Omental fat pad (tissue), 4 donors: Measurements from ENCODE around the gene RNASE8. TPM values are rescaled to one million over a fixed set of nuclear protein-coding genes. Genes with fewer than 3 reads are reported as not detected.
"Not testable (repeated sequence)": the region's sequence is repeated elsewhere in the genome, so short reads cannot be mapped to it uniquely, and the experiment has no call there.

Experiments
- ATAC-seq: fragments of 150-250 bp; one replicate; pipeline ENCODE4 v1.9.1; 2016; ENCODE audit warnings: mild to moderate bottlenecking, moderate library complexity; ENCODE audit not compliant: low FRiP score
- DNase-seq: peaks from one replicate; pipeline ENCODE4 v3.0.0-alpha.2; 2019; ENCODE audit warnings: low spot score
- total RNA-seq, 4 donors: library from RNA; depleted of rRNA; stranded (reverse); fragments of >200 nt; gene quantifications; one replicate each; pipeline ENCODE4 v1.1.0, GENCODE V29; 2016
- TF ChIP-seq, protein P1 (sequence below), 3 donors: fragments of 450-650 bp; IDR thresholded peaks; one replicate each; pipeline ENCODE4 v1.5.1; 2016 to 2017; ENCODE audit warnings: antibody characterized with exemption in 3 of 3, mild to moderate bottlenecking in 3 of 3, moderate library complexity in 2 of 3

The RNASE8 gene, protein sequence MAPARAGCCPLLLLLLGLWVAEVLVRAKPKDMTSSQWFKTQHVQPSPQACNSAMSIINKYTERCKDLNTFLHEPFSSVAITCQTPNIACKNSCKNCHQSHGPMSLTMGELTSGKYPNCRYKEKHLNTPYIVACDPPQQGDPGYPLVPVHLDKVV
- total RNA-seq: not detected

DNA sequence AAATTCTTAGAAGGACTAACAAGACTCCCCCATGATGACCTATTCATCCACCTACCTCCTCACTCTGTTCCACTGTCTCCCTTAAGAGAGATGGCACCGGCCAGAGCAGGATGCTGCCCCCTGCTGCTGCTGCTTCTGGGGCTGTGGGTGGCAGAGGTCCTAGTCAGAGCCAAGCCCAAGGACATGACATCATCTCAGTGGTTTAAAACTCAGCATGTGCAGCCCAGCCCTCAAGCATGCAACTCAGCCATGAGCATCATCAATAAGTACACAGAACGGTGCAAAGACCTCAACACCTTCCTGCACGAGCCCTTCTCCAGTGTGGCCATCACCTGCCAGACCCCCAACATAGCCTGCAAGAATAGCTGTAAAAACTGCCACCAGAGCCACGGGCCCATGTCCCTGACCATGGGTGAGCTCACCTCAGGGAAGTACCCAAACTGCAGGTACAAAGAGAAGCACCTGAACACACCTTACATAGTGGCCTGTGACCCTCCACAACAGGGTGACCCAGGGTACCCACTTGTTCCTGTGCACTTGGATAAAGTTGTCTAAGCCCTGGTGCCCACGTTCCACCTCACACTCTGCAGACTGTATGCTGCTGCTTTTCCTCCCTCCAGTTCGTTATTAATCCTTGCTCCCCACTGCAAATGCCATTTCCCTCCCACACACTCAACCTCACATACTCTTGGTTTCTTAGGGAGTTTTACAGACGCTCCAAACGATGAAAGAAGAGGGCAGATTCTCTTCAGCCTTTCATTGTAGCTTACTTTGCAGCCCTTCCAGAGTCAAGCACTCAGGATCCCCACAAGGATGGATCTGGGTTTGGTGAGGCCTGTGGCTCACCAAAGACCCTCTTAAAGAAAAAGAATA lies at the start of gene RNASE8:
RNASE8 (plus strand) TSS at position 20 of the 873 bp plus-strand sequence; CDS start at position 91, 71 bp downstream.
- TF ChIP-seq, protein P1, sequence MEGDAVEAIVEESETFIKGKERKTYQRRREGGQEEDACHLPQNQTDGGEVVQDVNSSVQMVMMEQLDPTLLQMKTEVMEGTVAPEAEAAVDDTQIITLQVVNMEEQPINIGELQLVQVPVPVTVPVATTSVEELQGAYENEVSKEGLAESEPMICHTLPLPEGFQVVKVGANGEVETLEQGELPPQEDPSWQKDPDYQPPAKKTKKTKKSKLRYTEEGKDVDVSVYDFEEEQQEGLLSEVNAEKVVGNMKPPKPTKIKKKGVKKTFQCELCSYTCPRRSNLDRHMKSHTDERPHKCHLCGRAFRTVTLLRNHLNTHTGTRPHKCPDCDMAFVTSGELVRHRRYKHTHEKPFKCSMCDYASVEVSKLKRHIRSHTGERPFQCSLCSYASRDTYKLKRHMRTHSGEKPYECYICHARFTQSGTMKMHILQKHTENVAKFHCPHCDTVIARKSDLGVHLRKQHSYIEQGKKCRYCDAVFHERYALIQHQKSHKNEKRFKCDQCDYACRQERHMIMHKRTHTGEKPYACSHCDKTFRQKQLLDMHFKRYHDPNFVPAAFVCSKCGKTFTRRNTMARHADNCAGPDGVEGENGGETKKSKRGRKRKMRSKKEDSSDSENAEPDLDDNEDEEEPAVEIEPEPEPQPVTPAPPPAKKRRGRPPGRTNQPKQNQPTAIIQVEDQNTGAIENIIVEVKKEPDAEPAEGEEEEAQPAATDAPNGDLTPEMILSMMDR (IDR thresholded peaks at IDR 0.05): no peak
- DNase-seq (no peak), ATAC-seq (peak; percentile 42)

DNA sequence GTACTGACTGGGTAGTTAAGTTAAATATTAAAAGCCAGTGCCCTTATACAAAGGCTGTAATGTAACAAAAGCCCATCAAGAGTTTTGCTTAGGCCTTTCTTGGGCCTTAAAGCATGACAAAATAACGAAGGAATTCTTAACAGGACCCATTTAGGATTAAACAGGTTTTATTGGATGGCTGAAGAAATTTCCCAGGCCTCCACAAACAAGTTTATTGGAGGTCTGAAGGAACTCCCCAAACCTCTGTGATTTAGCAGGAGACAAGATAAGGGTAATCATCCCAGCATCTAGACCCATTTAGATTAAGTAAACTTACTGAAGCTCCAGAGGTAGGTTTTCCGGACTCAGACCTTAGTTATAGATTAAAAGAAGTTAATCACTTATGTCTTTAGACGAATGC lies 47.9 kb upstream of the RNASE8 start:
- not testable (repeated sequence) for ATAC-seq, DNase-seq

DNA sequence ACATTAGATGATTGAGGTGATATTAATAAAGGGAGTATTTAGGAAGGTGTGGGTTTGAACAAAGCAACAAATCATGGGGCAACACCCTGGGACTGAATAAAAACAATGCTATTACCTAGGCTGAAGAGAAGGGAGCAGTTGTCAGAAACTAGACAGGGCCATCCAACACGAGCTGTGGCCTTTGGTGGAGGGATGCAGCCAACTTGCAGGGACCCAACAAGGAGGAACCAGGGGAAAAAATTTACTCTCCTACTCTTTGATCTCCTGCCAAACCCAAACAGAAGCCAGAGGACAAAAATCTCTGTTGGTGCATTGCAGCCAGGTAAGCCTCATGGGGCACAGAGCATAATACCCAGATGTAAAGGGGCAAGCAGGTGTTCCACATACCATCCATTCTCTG lies 46.5 kb upstream of the RNASE8 start:
- ATAC-seq: no peak
- TF ChIP-seq, protein P1 (IDR thresholded peaks at IDR 0.05): no peak
- DNase-seq: no peak

DNA sequence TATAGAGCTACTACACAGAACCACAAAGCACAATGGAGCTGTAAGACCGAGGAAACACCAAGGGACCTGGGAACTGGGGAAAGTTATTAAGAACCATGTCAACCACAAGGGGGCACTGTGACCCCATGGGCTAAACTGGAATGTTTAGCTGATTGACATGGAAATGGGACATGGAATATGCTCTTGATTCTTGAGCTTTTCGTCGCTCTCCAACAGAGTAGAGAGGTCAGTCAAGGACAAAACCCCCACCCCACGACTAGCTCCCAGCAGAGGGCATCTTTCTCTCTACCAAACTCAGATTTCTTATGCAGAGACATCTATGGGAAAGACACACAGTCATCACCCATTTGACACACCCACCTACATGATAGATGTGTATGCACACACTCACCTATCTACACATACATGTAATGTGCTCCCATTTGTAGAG lies 42.8 kb upstream of the RNASE8 start:
- peak; percentile 90 for DNase-seq

DNA sequence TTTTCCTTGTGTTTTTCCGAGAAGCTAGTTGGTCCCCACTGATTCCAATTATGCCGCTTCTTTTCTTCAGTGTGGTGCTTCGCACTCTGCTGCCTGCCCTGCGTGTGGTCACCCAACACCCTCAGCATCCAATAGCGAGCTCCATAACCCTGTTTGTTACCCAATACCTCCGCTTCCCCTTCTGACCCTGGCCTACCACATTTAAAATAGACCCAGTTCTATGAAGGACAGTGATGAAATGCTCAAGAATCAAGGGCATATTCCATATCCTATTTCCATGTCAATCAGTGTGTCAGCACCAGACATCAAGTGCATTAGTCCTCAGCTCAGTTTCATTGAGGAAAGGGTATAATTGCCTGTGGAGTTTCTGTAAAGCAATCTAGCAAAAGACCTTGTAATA lies 42.3 kb upstream of the RNASE8 start:
- no peak for ATAC-seq
- DNase-seq: no peak
- TF ChIP-seq, protein P1 (IDR thresholded peaks at IDR 0.05): no peak

More for the DNA sequence above, 42.8 kb upstream of the RNASE8 start:
- peak; percentile 73 for ATAC-seq
- TF ChIP-seq, protein P1 (IDR thresholded peaks at IDR 0.05): peak in 2 of 3 donors; percentile 70 to 83

DNA sequence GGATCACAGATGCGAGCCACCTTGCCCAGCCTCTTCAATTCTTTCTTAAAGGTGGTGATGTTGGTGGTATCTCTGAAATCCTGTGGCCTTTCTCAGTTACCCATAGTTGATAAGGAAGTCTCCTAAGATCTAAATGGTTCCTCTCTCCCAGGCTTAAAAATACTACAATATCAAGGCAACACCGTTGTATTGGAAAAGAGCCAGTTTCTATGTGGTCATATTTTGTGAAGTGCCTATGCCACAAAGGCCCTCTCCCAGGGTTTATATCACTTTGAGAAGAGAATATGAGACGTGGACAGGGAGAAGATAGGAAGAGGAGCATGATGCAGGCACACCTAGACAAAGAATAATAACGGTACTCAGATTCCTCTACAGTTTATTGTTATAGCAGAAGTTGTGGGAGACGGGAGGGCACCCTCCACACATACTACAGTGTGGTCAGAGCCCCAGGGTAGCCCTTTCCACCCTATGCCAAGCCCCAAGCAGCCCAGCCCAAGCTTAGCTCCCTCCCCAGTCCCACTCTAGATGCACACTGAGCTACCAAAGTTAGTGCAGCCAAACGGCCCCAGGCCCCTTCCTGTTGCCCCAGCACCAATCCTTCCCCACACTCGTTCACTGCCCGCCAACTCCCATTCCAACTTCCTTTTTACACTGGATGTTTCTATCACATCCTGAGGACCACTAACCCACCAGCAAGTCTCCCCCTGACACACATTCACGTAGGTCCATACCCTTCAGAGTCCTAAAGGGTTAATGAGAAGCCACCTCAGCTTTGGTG lies 41.0 kb upstream of the RNASE8 start:
- ATAC-seq: no peak
- TF ChIP-seq, protein P1 (IDR thresholded peaks at IDR 0.05): no peak

More for the DNA sequence above, 41.0 kb upstream of the RNASE8 start:
- no peak for DNase-seq
